Brain pericyte (primary cell): ENCODE results near the gene SHISAL1.

Experiments
- DNase-seq: peaks from one replicate; pipeline ENCODE4 v3.0.0-alpha.2; 2012; ENCODE audit warnings: low read depth, low spot score

Gene SHISAL1

GRCh38 chr22:44211256-44211945 is 101.3 kb downstream of the SHISAL1 start:
- no peak for DNase-seq

GRCh38 chr22:44210722-44211121 is 102.0 kb downstream of the SHISAL1 start:
- DNase-seq: no peak

- DNase-seq: no peak
Measured at GRCh38 chr22:44209343-44209742, 103.4 kb downstream of the SHISAL1 start.

GRCh38 chr22:44207981-44208317 is 104.8 kb downstream of the SHISAL1 start:
- DNase-seq: no peak

- DNase-seq: no peak
Measured at GRCh38 chr22:44207173-44207980, 105.4 kb downstream of the SHISAL1 start.

- no peak for DNase-seq
Measured at GRCh38 chr22:44206696-44207095, 106.1 kb downstream of the SHISAL1 start.

GRCh38 chr22:44206330-44206645 is 106.5 kb downstream of the SHISAL1 start:
- no peak for DNase-seq

- DNase-seq: no peak
Measured at GRCh38 chr22:44205516-44206329, 107.0 kb downstream of the SHISAL1 start.

- DNase-seq: no peak
Measured at GRCh38 chr22:44204739-44205515, 107.8 kb downstream of the SHISAL1 start.

GRCh38 chr22:44203203-44203602 is 109.5 kb downstream of the SHISAL1 start:
- no peak for DNase-seq

- DNase-seq: no peak
Measured at GRCh38 chr22:44202261-44202789, 110.4 kb downstream of the SHISAL1 start.

GRCh38 chr22:44201665-44202064 is 111.1 kb downstream of the SHISAL1 start:
- DNase-seq: no peak

- DNase-seq: no peak
Measured at GRCh38 chr22:44200855-44201550, 111.7 kb downstream of the SHISAL1 start.

GRCh38 chr22:44200451-44200850 is 112.3 kb downstream of the SHISAL1 start:
- DNase-seq: no peak

- DNase-seq: no peak
Measured at GRCh38 chr22:44199866-44200265, 112.9 kb downstream of the SHISAL1 start.

GRCh38 chr22:44199164-44199563 is 113.6 kb downstream of the SHISAL1 start:
- no peak for DNase-seq

- DNase-seq: no peak
Measured at GRCh38 chr22:44197271-44197670, 115.5 kb downstream of the SHISAL1 start.

GRCh38 chr22:44196731-44197131 is 116.0 kb downstream of the SHISAL1 start:
- no peak for DNase-seq

GRCh38 chr22:44196241-44196640 is 116.5 kb downstream of the SHISAL1 start:
- DNase-seq: no peak

- no peak for DNase-seq
Measured at GRCh38 chr22:44195189-44195871, 117.4 kb downstream of the SHISAL1 start.
